ENCODE measurements around the gene ECSIT. TPM values are rescaled to one million over a fixed set of nuclear protein-coding genes. Genes with fewer than 3 reads are reported as not detected.
A peak's percentile ranks its signal among the peaks of the same experiment; 100 is the strongest.

Gene ECSIT
- total and polyA plus RNA-seq, 4 donors: 27.7 to 72.5 (median 33.9) TPM

GRCh38 chr19:11496391-11497163 lies 32.4 kb downstream of the ECSIT start:
- intact Hi-C loops (cut with DNase I): loop anchor here (1.0 to 5.0 kb wide), 2 partner anchors 91 kb away; no protein-coding TSS in a partner anchor
- WGBS, 2 donors: 62 to 68% methylated on average over 17 of the region's 17 CpGs
- Histone ChIP-seq H3K4me1 (ENCODE audit: control insufficient read depth in 1 of 2, insufficient read depth in 2 of 2, low read length in 2 of 2) (no peaks in the 10 kb centered on the region), H3K27ac (ENCODE audit: low read depth in 1 of 2, low read length in 2 of 2) (no peak overlapping the region), H3K4me3 (ENCODE audit: low read length in 2 of 2) (no peak overlapping the region), H3K9me3 (ENCODE audit: control insufficient read depth, low read length) (no peaks in the 10 kb centered on the region), H3K27me3 (ENCODE audit: control insufficient read depth in 1 of 2, insufficient read depth in 2 of 2, low read length in 1 of 2) (no peaks in the 10 kb centered on the region), H3K36me3 (ENCODE audit: control insufficient read depth in 1 of 2, insufficient read depth in 2 of 2, low read length in 1 of 2) (peaks cover 0 to 7% of the 10 kb centered on the region in 2 donors)
- ATAC-seq (ENCODE audit: low FRiP score): peak; percentile 69
- DNase-seq: peak; percentile 82 to 91

- H3K27me3 ChIP-seq (ENCODE audit: control insufficient read depth in 1 of 2, insufficient read depth in 2 of 2, low read length in 1 of 2): no peaks in the 10 kb centered on the region
- intact Hi-C loops (cut with DNase I): loop anchor here (1.0 to 5.0 kb wide), 2 partner anchors 91 kb away; no protein-coding TSS in a partner anchor
- no peaks in the 10 kb centered on the region for H3K4me1 ChIP-seq (ENCODE audit: control insufficient read depth in 1 of 2, insufficient read depth in 2 of 2, low read length in 2 of 2)
- no peaks in the 10 kb centered on the region for H3K9me3 ChIP-seq (ENCODE audit: control insufficient read depth, low read length)
- no peak for DNase-seq
- ATAC-seq (ENCODE audit: low FRiP score): no peak
- H3K4me3 ChIP-seq (ENCODE audit: low read length in 2 of 2): no peak overlapping the region
- H3K27ac ChIP-seq (ENCODE audit: low read depth in 1 of 2, low read length in 2 of 2): no peak overlapping the region
- peaks cover 0 to 5% of the 10 kb centered on the region in 2 donors for H3K36me3 ChIP-seq (ENCODE audit: control insufficient read depth in 1 of 2, insufficient read depth in 2 of 2, low read length in 1 of 2)
- 95% methylated on average over 22 of the region's 22 CpGs for whole genome bisulfite sequencing, 2 donors
Measured at GRCh38 chr19:11495885-11496284, 33.0 kb downstream of the ECSIT start.

- Histone ChIP-seq H3K27ac (ENCODE audit: low read depth in 1 of 2, low read length in 2 of 2) (no peak overlapping the region), H3K36me3 (ENCODE audit: control insufficient read depth in 1 of 2, insufficient read depth in 2 of 2, low read length in 1 of 2) (peaks cover 0 to 5% of the 10 kb centered on the region in 2 donors), H3K4me1 (ENCODE audit: control insufficient read depth in 1 of 2, insufficient read depth in 2 of 2, low read length in 2 of 2) (no peaks in the 10 kb centered on the region), H3K9me3 (ENCODE audit: control insufficient read depth, low read length) (no peaks in the 10 kb centered on the region), H3K27me3 (ENCODE audit: control insufficient read depth in 1 of 2, insufficient read depth in 2 of 2, low read length in 1 of 2) (no peaks in the 10 kb centered on the region), H3K4me3 (ENCODE audit: low read length in 2 of 2) (no peak overlapping the region)
- 87 to 89% methylated on average over 10 of the region's 10 CpGs for WGBS, 2 donors
- intact Hi-C loops (cut with DNase I): loop anchor here in 1 of 2 donors (5.0 kb wide), 1 partner anchor 92 kb away; no protein-coding TSS in a partner anchor
- DNase-seq (no peak), ATAC-seq (ENCODE audit: low FRiP score) (no peak)
Measured at GRCh38 chr19:11495481-11495880, 33.5 kb downstream of the ECSIT start.

GRCh38 chr19:11494634-11495285 lies 34.2 kb downstream of the ECSIT start:
- Histone ChIP-seq H3K27me3 (ENCODE audit: control insufficient read depth in 1 of 2, insufficient read depth in 2 of 2, low read length in 1 of 2) (no peaks in the 10 kb centered on the region), H3K4me1 (ENCODE audit: control insufficient read depth in 1 of 2, insufficient read depth in 2 of 2, low read length in 2 of 2) (no peaks in the 10 kb centered on the region), H3K4me3 (ENCODE audit: low read length in 2 of 2) (no peak overlapping the region), H3K27ac (ENCODE audit: low read depth in 1 of 2, low read length in 2 of 2) (no peak overlapping the region), H3K36me3 (ENCODE audit: control insufficient read depth in 1 of 2, insufficient read depth in 2 of 2, low read length in 1 of 2) (peaks cover 0 to 5% of the 10 kb centered on the region in 2 donors), H3K9me3 (ENCODE audit: control insufficient read depth, low read length) (no peaks in the 10 kb centered on the region)
- intact Hi-C loops (cut with DNase I): loop anchor here in 1 of 2 donors (5.0 kb wide), 1 partner anchor 93 kb away; no protein-coding TSS in a partner anchor
- WGBS, 2 donors: 93 to 95% methylated on average over 27 of the region's 27 CpGs
- DNase-seq (no peak), ATAC-seq (ENCODE audit: low FRiP score) (no peak)

GRCh38 chr19:11489378-11489777 lies 39.6 kb downstream of the ECSIT start:
- DNase-seq (no peak), ATAC-seq (ENCODE audit: low FRiP score) (no peak)
- intact Hi-C loops (cut with DNase I): no loop called here
- Histone ChIP-seq H3K27ac (ENCODE audit: low read depth in 1 of 2, low read length in 2 of 2) (no peak overlapping the region), H3K9me3 (ENCODE audit: control insufficient read depth, low read length) (no peaks in the 10 kb centered on the region), H3K4me3 (ENCODE audit: low read length in 2 of 2) (no peak overlapping the region), H3K4me1 (ENCODE audit: control insufficient read depth in 1 of 2, insufficient read depth in 2 of 2, low read length in 2 of 2) (no peaks in the 10 kb centered on the region), H3K27me3 (ENCODE audit: control insufficient read depth in 1 of 2, insufficient read depth in 2 of 2, low read length in 1 of 2) (no peaks in the 10 kb centered on the region), H3K36me3 (ENCODE audit: control insufficient read depth in 1 of 2, insufficient read depth in 2 of 2, low read length in 1 of 2) (no peaks in the 10 kb centered on the region)
- 95 to 97% methylated on average over 7 of the region's 7 CpGs for WGBS, 2 donors

- DNase-seq: no peak
- no peaks in the 10 kb centered on the region for H3K27me3 ChIP-seq (ENCODE audit: control insufficient read depth in 1 of 2, insufficient read depth in 2 of 2, low read length in 1 of 2)
- intact Hi-C loops (cut with DNase I): no loop called here
- no peak for ATAC-seq (ENCODE audit: low FRiP score)
- 89 to 91% methylated on average over 44 to 45 of the region's 45 CpGs for WGBS, 2 donors
- no peaks in the 10 kb centered on the region for H3K9me3 ChIP-seq (ENCODE audit: control insufficient read depth, low read length)
- no peaks in the 10 kb centered on the region for H3K36me3 ChIP-seq (ENCODE audit: control insufficient read depth in 1 of 2, insufficient read depth in 2 of 2, low read length in 1 of 2)
- no peaks in the 10 kb centered on the region for H3K4me1 ChIP-seq (ENCODE audit: control insufficient read depth in 1 of 2, insufficient read depth in 2 of 2, low read length in 2 of 2)
- H3K27ac ChIP-seq (ENCODE audit: low read depth in 1 of 2, low read length in 2 of 2): no peak overlapping the region
- no peak overlapping the region for H3K4me3 ChIP-seq (ENCODE audit: low read length in 2 of 2)
Measured at GRCh38 chr19:11486661-11487503, 42.1 kb downstream of the ECSIT start.

- H3K36me3 ChIP-seq (ENCODE audit: control insufficient read depth in 1 of 2, insufficient read depth in 2 of 2, low read length in 1 of 2): no peaks in the 10 kb centered on the region
- H3K27ac ChIP-seq (ENCODE audit: low read depth in 1 of 2, low read length in 2 of 2): no peak overlapping the region
- WGBS, 2 donors: 90% methylated on average over 13 of the region's 13 CpGs
- H3K4me3 ChIP-seq (ENCODE audit: low read length in 2 of 2): no peak overlapping the region
- no peaks in the 10 kb centered on the region for H3K9me3 ChIP-seq (ENCODE audit: control insufficient read depth, low read length)
- intact Hi-C loops (cut with DNase I): no loop called here
- no peak for DNase-seq
- H3K4me1 ChIP-seq (ENCODE audit: control insufficient read depth in 1 of 2, insufficient read depth in 2 of 2, low read length in 2 of 2): no peaks in the 10 kb centered on the region
- no peak for ATAC-seq (ENCODE audit: low FRiP score)
- no peaks in the 10 kb centered on the region for H3K27me3 ChIP-seq (ENCODE audit: control insufficient read depth in 1 of 2, insufficient read depth in 2 of 2, low read length in 1 of 2)
Measured at GRCh38 chr19:11485245-11485837, 43.6 kb downstream of the ECSIT start.

All from aorta (tissue), 5 donors.